ENCODE data around the gene NAA25. TPM values are rescaled to one million over a fixed set of nuclear protein-coding genes. Genes with fewer than 3 reads are reported as not detected.
A peak's percentile ranks its signal among the peaks of the same experiment; 100 is the strongest.
"Not testable (repeated sequence)": the region's sequence is repeated elsewhere in the genome, so short reads cannot be mapped to it uniquely, and the experiment has no call there.

The NAA25 gene
- total RNA-seq, 1 donor from 2014 or later, result 14.1 TPM

DNA sequence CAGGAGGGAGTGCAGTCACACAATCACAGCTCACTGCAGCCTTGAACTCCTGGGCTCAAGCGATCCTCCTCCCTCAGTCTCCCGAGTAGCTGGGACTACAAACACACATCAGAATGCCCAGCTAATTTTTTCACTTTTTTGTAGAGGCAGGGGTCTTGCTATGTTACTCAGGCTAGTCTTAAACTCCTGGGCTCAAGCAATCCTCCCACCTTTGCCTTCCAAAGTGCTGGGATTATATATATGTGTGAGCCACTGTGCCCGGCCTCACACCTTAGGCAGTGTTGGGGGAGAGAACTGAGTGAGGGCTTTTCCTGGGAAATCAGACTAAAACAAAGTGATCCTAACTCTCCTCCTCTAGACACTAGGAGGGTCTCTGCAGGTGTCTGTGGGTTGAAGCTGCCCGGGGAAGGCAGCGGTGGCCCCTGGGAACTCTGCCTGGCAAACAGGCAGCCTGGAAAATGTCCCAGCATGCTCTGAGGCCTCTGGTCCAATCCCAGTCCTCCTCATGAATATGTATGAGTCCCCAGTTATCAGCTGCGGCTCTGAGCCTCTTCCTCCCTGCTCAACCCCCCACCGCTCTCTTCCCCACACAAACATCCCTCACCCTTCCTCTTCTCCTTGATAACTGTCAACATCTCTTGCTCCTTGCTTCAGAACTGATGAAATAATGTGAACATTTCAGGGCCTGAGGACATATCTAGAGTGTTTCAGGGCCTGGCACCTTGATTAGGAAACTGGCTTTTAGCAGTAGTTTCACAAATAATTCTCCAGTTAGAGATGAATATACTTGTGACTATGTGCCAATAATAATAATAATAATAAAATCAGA is 7.9 kb upstream of the NAA25 start:
- Mint-ChIP-seq H3K27me3 (ENCODE audit: low read depth) (no peaks in the 10 kb centered on the region), H3K4me1 (ENCODE audit: low read depth) (peaks cover 16% of the 10 kb centered on the region), H3K4me3 (ENCODE audit: unreplicated experiment) (no peak overlapping the region), H3K27ac (ENCODE audit: unreplicated experiment) (peak overlapping the region; percentile 89), H3K36me3 (ENCODE audit: low read depth) (no peaks in the 10 kb centered on the region), H3K9me3 (ENCODE audit: low read depth) (no peaks in the 10 kb centered on the region)
- DNase-seq (ENCODE audit: low spot score), result peak; percentile 56
- TF ChIP-seq, protein P1, sequence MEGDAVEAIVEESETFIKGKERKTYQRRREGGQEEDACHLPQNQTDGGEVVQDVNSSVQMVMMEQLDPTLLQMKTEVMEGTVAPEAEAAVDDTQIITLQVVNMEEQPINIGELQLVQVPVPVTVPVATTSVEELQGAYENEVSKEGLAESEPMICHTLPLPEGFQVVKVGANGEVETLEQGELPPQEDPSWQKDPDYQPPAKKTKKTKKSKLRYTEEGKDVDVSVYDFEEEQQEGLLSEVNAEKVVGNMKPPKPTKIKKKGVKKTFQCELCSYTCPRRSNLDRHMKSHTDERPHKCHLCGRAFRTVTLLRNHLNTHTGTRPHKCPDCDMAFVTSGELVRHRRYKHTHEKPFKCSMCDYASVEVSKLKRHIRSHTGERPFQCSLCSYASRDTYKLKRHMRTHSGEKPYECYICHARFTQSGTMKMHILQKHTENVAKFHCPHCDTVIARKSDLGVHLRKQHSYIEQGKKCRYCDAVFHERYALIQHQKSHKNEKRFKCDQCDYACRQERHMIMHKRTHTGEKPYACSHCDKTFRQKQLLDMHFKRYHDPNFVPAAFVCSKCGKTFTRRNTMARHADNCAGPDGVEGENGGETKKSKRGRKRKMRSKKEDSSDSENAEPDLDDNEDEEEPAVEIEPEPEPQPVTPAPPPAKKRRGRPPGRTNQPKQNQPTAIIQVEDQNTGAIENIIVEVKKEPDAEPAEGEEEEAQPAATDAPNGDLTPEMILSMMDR (IDR thresholded peaks at IDR 0.05), result no peak

DNA sequence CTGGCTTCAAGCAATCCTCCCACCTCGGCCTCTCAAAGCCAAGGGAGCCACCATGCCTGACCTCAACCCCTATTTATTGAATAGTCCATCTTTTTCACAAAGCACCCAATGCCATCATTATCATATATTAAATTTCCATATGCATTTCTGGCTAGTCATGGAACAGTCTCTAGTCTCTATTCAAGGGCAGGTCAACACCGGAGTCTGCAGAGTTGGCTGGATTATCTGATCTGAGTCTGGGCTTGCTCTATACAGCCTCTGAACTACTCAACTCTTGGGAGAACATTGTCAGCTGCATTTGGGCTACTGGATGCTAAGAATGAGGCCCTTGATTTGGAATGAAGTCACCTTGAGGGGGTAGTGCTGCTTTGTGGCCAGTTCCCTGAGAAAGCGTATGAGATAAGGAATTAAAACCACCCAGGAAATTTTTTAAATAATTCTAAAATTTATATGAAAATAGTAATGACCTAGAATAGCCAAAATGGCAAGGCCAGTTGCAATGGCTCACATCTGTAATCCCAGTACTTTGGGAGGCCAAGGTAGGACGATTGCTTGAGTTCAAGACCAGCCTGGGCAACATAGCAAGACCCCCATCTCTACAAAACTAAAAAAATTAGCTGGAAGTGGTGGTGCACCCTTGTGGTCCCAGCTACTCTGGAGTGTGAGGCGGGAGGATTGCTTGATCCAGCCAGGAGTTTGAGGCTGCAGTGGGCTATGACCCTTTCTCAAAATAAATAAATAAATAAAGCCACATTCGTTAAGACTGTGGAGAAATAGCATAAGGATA is 6.9 kb upstream of the NAA25 start:
- no peaks in the 10 kb centered on the region for H3K36me3 Mint-ChIP-seq (ENCODE audit: low read depth)
- H3K4me3 Mint-ChIP-seq (ENCODE audit: unreplicated experiment), result no peak overlapping the region
- no peak overlapping the region for H3K27ac Mint-ChIP-seq (ENCODE audit: unreplicated experiment)
- no peaks in the 10 kb centered on the region for H3K27me3 Mint-ChIP-seq (ENCODE audit: low read depth)
- TF ChIP-seq, protein P1 (IDR thresholded peaks at IDR 0.05), result no peak
- DNase-seq (ENCODE audit: low spot score), result no peak
- H3K4me1 Mint-ChIP-seq (ENCODE audit: low read depth), result peaks cover 13% of the 10 kb centered on the region
- H3K9me3 Mint-ChIP-seq (ENCODE audit: low read depth), result no peaks in the 10 kb centered on the region

DNA sequence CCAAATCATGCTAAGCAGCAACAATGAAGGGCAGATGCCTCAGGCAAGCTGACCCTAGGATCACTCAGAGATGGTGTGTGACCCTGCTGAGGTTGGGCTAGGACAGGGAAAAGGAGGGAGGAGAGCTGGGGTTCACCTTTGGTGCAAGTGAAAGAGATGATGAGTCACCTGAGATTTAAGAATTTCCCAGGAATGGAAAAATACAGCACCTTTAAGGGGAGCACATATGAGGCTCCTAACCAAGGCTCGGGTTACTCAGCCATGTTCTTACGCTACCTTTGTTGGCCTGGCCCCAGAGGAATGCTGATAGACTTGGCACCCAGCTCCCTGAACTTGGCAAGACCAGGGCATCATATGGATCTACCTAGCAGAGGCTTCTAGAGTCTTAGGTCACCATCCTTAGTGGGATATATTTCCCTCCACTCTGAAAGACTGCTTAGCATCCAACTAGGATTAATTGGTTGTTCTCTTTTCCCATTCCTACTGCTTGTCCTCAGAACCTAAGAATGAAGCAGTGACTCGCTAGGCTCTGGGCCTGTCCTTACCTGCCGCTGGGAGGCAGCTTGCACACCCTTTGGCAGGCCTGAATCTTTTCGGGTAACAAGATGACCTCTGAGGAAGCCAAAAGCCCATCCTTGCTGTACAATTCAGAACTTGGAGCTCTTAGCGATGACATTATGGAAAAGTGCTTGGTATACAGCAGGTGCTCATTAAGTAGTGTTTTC is 4.0 kb upstream of the NAA25 start:
- Mint-ChIP-seq H3K36me3 (ENCODE audit: low read depth) (no peaks in the 10 kb centered on the region), H3K4me3 (ENCODE audit: unreplicated experiment) (no peak overlapping the region), H3K27me3 (ENCODE audit: low read depth) (no peaks in the 10 kb centered on the region), H3K4me1 (ENCODE audit: low read depth) (peaks cover 18% of the 10 kb centered on the region), H3K9me3 (ENCODE audit: low read depth) (no peaks in the 10 kb centered on the region), H3K27ac (ENCODE audit: unreplicated experiment) (no peak overlapping the region)
- TF ChIP-seq, protein P1 (IDR thresholded peaks at IDR 0.05), result no peak
- DNase-seq (ENCODE audit: low spot score), result no peak

DNA sequence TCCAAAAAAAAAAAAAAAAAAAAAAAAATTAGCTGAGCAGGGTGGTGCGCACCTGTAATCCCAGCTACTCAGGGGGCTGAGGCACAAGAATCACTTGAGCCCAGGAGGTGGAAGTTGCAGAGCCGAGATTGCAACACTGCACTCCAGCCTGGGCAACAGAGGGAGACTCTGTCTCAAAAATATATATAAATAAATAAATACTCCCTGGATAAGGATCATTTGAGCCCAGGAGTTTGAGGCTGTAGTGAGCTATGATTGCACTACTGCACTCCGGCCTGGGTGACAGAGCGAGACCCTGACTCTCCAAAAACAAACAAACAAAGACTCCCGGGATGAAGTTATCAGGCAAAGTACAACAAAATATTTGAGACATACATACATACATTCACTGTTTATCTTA is 3.3 kb upstream of the NAA25 start:
- no peak overlapping the region for H3K4me3 Mint-ChIP-seq (ENCODE audit: unreplicated experiment)
- H3K27ac Mint-ChIP-seq (ENCODE audit: unreplicated experiment), result no peak overlapping the region
- no peaks in the 10 kb centered on the region for H3K9me3 Mint-ChIP-seq (ENCODE audit: low read depth)
- H3K27me3 Mint-ChIP-seq (ENCODE audit: low read depth), result no peaks in the 10 kb centered on the region
- TF ChIP-seq, protein P1 (IDR thresholded peaks at IDR 0.05), result peak; percentile 21
- H3K4me1 Mint-ChIP-seq (ENCODE audit: low read depth), result peaks cover 22% of the 10 kb centered on the region
- no peak for DNase-seq (ENCODE audit: low spot score)
- H3K36me3 Mint-ChIP-seq (ENCODE audit: low read depth), result no peaks in the 10 kb centered on the region

DNA sequence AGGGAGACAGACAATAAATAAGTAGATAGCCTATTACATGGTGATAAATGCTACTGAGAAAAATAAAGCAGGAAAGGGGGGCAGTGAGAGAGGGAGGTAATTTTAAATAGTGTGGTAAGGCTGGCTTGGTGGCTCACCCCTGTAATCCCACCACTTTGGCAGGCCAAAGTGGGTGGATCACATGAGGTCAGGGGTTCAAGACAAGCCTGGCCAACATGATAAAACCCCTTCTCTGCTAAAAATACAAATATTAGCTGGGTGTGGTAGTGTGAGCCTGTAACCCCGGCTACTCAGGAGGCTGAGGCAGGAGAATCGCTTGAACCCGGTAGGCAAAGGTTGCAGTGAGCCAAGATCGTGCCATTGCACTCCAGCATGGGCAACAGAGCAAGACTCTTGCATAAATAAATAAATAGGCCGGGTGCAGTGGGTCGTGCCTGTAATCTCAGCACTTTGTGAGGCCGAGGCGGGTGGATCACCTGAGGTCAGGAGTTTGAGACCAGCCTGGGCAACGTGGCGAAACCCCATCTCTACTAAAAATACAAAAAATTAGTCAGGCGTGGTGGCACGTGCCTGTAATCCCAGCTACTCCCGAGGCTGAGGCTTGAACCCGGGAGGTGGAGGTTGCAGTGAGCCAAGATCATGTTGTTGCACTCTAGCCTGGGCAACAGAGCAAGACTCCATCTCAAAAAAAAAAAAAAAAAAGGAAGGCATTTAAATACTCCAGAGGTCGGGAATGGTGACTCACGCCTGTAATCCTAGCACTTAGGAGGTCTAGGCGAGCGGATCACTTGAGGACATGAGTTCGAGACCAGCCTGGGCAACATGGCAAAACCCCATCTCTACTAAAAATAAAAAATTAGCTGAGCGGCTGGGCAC is 2.4 kb upstream of the NAA25 start:
- not testable (repeated sequence) for H3K27me3 Mint-ChIP-seq (ENCODE audit: low read depth); H3K36me3 Mint-ChIP-seq (ENCODE audit: low read depth); H3K4me3 Mint-ChIP-seq (ENCODE audit: unreplicated experiment); H3K9me3 Mint-ChIP-seq (ENCODE audit: low read depth); DNase-seq (ENCODE audit: low spot score); H3K27ac Mint-ChIP-seq (ENCODE audit: unreplicated experiment)
- H3K4me1 Mint-ChIP-seq (ENCODE audit: low read depth), result peaks cover 24% of the 10 kb centered on the region

Data from chondrocyte (in vitro differentiated cells).